Spleen (tissue), 11 donors: ENCODE data around the gene FAAP100. TPM values are rescaled to one million over a fixed set of nuclear protein-coding genes. Genes with fewer than 3 reads are reported as not detected.

Experiments
- DNase-seq: peaks from one replicate; pipeline ENCODE4 v3.0.0-alpha.2; 2020
- H3K27ac ChIP-seq, 8 donors: fragments of 200-600 bp; sonication (generic) in 7 of 8; 1 replicate in 4 of 8; 2 replicates in 4 of 8; pipeline versions ENCODE4 v1.5.0 to v1.8.0; 2016 to 2021; ENCODE audit warnings: inconsistent platforms in 4 of 8, mild to moderate bottlenecking in 4 of 8, moderate library complexity in 1 of 8
- H3K27me3 ChIP-seq, 7 donors: fragments of 200-600 bp; sonication (generic) in 6 of 7; replicated peaks in 1 of 7; 1 replicate in 4 of 7; 2 replicates in 3 of 7; pipeline versions ENCODE4 v1.5.0 to v1.8.0; 2016 to 2021; ENCODE audit warnings: inconsistent platforms in 3 of 7, mild to moderate bottlenecking in 1 of 7
- H3K36me3 ChIP-seq, 6 donors: fragments of 200-600 bp; sonication (generic) in 5 of 6; 1 replicate in 4 of 6; 2 replicates in 2 of 6; pipeline versions ENCODE4 v1.5.0 to v1.8.0; 2016 to 2021; ENCODE audit warnings: inconsistent platforms in 2 of 6
- H3K4me1 ChIP-seq, 6 donors: fragments of 200-600 bp; sonication (generic) in 5 of 6; 1 replicate in 3 of 6; 2 replicates in 3 of 6; pipeline versions ENCODE4 v1.5.0 to v1.8.0; 2016 to 2021; ENCODE audit warnings: inconsistent platforms in 3 of 6
- H3K4me3 ChIP-seq, 8 donors: fragments of 200-600 bp; sonication (generic) in 7 of 8; 1 replicate in 4 of 8; 2 replicates in 4 of 8; pipeline versions ENCODE4 v1.5.0 to v1.8.0; 2016 to 2021; ENCODE audit warnings: inconsistent platforms in 4 of 8, mild to moderate bottlenecking in 4 of 8, moderate library complexity in 2 of 8
- H3K9me3 ChIP-seq, 8 donors: fragments of 200-600 bp; sonication (generic) in 7 of 8; 1 replicate in 4 of 8; 2 replicates in 4 of 8; pipeline versions ENCODE4 v1.5.0 to v1.8.0; 2016 to 2021; ENCODE audit warnings: inconsistent platforms in 4 of 8
- CTCF ChIP-seq, 11 experiments: fragments of 200-600 bp in 7 of 11; fragments of 450-650 bp in 4 of 11; sonication (generic) in 4 of 11; IDR thresholded peaks in 8 of 11; conservative IDR thresholded peaks in 3 of 11; 1 replicate in 7 of 11; 2 replicates in 4 of 11; pipeline versions ENCODE4 v1.4.0 to v1.8.0; 2016 to 2021; ENCODE audit warnings: antibody characterized with exemption in 11 of 11, inconsistent platforms in 4 of 11, mild to moderate bottlenecking in 1 of 11
- POLR2A ChIP-seq, 3 donors: fragments of 450-650 bp; IDR thresholded peaks; one replicate each; pipeline ENCODE4 v1.5.1; 2017; ENCODE audit warnings: antibody characterized with exemption in 3 of 3, mild to moderate bottlenecking in 1 of 3
- POLR2AphosphoS5 ChIP-seq, 3 donors: sonication (generic); formaldehyde crosslinking; IDR thresholded peaks; one replicate each; pipeline ENCODE4 v1.5.1; 2017; ENCODE audit warnings: antibody characterized with exemption in 3 of 3
- WGBS, 5 donors: extraction: QIAGEN DNeasy Blood & Tissue Kit in 3 of 5; methylation state at CpG; one replicate each; pipeline versions ENCODE4 v1.1.5 to v1.1.7; 2013 to 2018; 5-methylcytosine and 5-hydroxymethylcytosine counted together
- intact Hi-C: fragments of 100-400 bp; cut with DNase I; formaldehyde crosslinking; loops from one replicate; pipeline ENCODE4 v1.15.0; 2023; ENCODE audit warnings: low total_unique reads
- polyA plus RNA-seq, 3 donors: library from polyadenylated mRNA; stranded (reverse); fragments of 200-250 nt; gene quantifications; one replicate each; pipeline ENCODE4 v1.2.1, GENCODE V29; 2013
- total RNA-seq, 7 donors: library from RNA; depleted of rRNA in 3 of 7; stranded (reverse); fragments of >200 nt in 3 of 7; fragmentation: NEBNext Ultra II Directional in 4 of 7; extraction: Animal tissue kit (Norgen Biotek cat#: 25700) in 4 of 7; gene quantifications; one replicate each; pipeline versions ENCODE4 v1.1.0 to v1.2.1, GENCODE V29; 2016 to 2021
- donor health status: healthy with polysubstance abuse.
- donor health status: DM: no; HTN: no; CAD: no; lungs with moderate emphysema.
- donor health status: DM: no; HTN: no; CAD: no.
- donor health status: Bipolar disorder and iron deficiency.
- donor health status: healthy.
- donor health status: DM: no; HTN: no; CAD: no.
- donor health status: DM: yes; HTN: yes; CAD: no.

Gene FAAP100
- total and polyA plus RNA-seq, 10 donors = 32.2 to 77.2 (median 50.9) TPM

GRCh38 chr17:81520021-81520901, 31.9 kb downstream of the FAAP100 start:
- H3K9me3 ChIP-seq = no peaks in the 10 kb centered on the region
- H3K27me3 ChIP-seq = peaks cover 0 to 31% (median 0%) of the 10 kb centered on the region in 7 donors
- TF ChIP-seq POLR2A (IDR thresholded peaks at IDR 0.05) (no peak), CTCF (IDR thresholded peaks at IDR 0.05 in 8 of 11, conservative IDR thresholded peaks at IDR 0.05 in 3 of 11) (no peak), POLR2AphosphoS5 (IDR thresholded peaks at IDR 0.05) (no peak)
- peak overlapping the region in 6 of 8 donors; percentile 12 to 94 (median 58) for H3K4me3 ChIP-seq
- peaks cover 41 to 62% (median 53%) of the 10 kb centered on the region in 6 donors for H3K4me1 ChIP-seq
- intact Hi-C loops = no loop called here
- peak; percentile 81 for DNase-seq
- H3K36me3 ChIP-seq = no peaks in the 10 kb centered on the region
- 63 to 75% (median 72%) methylated on average over 9 to 14 of the region's 14 CpGs for WGBS, 5 donors
- H3K27ac ChIP-seq = peak overlapping the region in 5 of 8 donors; percentile 96 to 100 (median 100)

- peak; percentile 93 for DNase-seq
- intact Hi-C loops = no loop called here
- peaks cover 41 to 65% (median 55%) of the 10 kb centered on the region in 6 donors for H3K4me1 ChIP-seq
- H3K9me3 ChIP-seq = no peaks in the 10 kb centered on the region
- WGBS, 5 donors = 5 to 12% (median 7%) methylated on average over 23 to 61 of the region's 61 CpGs
- H3K27me3 ChIP-seq = peaks cover 0 to 22% (median 0%) of the 10 kb centered on the region in 7 donors
- peak overlapping the region; percentile 59 to 100 (median 100) for H3K27ac ChIP-seq
- TF ChIP-seq CTCF (IDR thresholded peaks at IDR 0.05 in 8 of 11, conservative IDR thresholded peaks at IDR 0.05 in 3 of 11) (peak in 10 of 11 experiments; percentile 53 to 82 (median 68)), POLR2AphosphoS5 (IDR thresholded peaks at IDR 0.05) (peak; percentile 15 to 66 (median 48)), POLR2A (IDR thresholded peaks at IDR 0.05) (no peak)
- H3K36me3 ChIP-seq = no peaks in the 10 kb centered on the region
- peak overlapping the region; percentile 44 to 94 (median 58) for H3K4me3 ChIP-seq
Measured at GRCh38 chr17:81519284-81520020, 32.7 kb downstream of the FAAP100 start.

GRCh38 chr17:81518785-81519283, 33.3 kb downstream of the FAAP100 start:
- intact Hi-C loops = no loop called here
- Histone ChIP-seq H3K4me1 (peaks cover 41 to 72% (median 57%) of the 10 kb centered on the region in 6 donors), H3K27me3 (peaks cover 0 to 17% (median 0%) of the 10 kb centered on the region in 7 donors), H3K9me3 (no peaks in the 10 kb centered on the region), H3K27ac (peak overlapping the region; percentile 59 to 100 (median 100)), H3K4me3 (peak overlapping the region; percentile 44 to 94 (median 58)), H3K36me3 (no peaks in the 10 kb centered on the region)
- WGBS, 5 donors = 0 to 8% (median 2%) methylated on average over 8 to 47 of the region's 47 CpGs
- peak; percentile 93 for DNase-seq
- TF ChIP-seq POLR2AphosphoS5 (IDR thresholded peaks at IDR 0.05) (peak; percentile 24 to 61 (median 61)), POLR2A (IDR thresholded peaks at IDR 0.05) (no peak)

GRCh38 chr17:81518113-81518784, 33.9 kb downstream of the FAAP100 start:
- Histone ChIP-seq H3K27ac (peak overlapping the region; percentile 59 to 100 (median 100)), H3K9me3 (no peaks in the 10 kb centered on the region), H3K4me1 (peaks cover 41 to 72% (median 59%) of the 10 kb centered on the region in 6 donors), H3K27me3 (peaks cover 0 to 11% (median 0%) of the 10 kb centered on the region in 7 donors), H3K36me3 (no peaks in the 10 kb centered on the region), H3K4me3 (peak overlapping the region in 7 of 8 donors; percentile 48 to 94 (median 59))
- no peak for DNase-seq
- intact Hi-C loops = no loop called here
- no peak for TF ChIP-seq POLR2A (IDR thresholded peaks at IDR 0.05)
- no peak for TF ChIP-seq POLR2AphosphoS5 (IDR thresholded peaks at IDR 0.05)
- no peak for TF ChIP-seq CTCF (IDR thresholded peaks at IDR 0.05 in 8 of 11, conservative IDR thresholded peaks at IDR 0.05 in 3 of 11)
- 40 to 68% (median 54%) methylated on average over 21 to 24 of the region's 24 CpGs for WGBS, 5 donors
